GM18868 (cell line): ENCODE data around the gene ANKRD42.
"Not testable (repeated sequence)": the region's sequence is repeated elsewhere in the genome, so short reads cannot be mapped to it uniquely, and the experiment has no call there.

Experiments used
- ATAC-seq: cut with Tn5 transposase; IDR thresholded peaks from one replicate; pipeline ENCODE4 v1.9.1; 2021; ENCODE audit warnings: mild to moderate bottlenecking, moderate library complexity; ENCODE audit not compliant: unreplicated experiment

The ANKRD42 gene

DNA sequence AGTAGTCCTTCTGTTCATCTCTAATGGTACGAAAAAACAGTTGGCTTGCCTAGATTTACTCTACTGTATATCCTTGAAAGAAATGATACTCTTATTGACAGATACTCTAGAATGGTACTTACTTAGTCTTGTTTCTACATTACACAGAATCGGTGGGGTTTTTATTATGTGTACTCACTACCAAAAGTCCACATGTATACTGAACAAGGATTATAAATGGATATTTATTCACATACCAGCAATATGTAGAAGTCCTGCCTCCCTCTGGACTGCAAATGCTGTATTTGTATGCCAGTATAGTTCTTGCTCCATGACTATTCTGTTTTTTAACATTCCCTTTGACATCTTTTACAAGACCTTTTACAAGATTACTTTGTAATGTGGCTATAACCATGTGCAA is 22.6 kb upstream of the ANKRD42 start:
- no peak for ATAC-seq

DNA sequence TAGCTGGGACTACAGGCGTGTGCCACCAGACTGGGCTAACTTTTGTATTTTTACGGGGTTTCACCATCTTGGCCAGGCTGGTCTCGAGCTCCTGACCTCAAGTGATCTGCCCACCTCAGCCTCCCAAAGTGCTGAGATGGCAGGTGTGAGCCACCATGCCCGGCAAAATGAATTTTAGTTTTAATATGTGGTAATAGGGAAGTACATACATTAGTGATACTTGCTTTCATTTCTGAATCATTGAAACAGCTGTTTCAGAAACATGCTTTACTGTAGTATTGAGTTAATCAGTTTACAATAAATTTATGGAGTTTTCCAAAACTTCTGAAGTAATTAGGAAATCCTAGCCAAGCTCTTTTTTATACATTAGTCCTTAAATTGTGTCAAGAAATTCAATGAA is 21.0 kb upstream of the ANKRD42 start:
- no peak for ATAC-seq

DNA sequence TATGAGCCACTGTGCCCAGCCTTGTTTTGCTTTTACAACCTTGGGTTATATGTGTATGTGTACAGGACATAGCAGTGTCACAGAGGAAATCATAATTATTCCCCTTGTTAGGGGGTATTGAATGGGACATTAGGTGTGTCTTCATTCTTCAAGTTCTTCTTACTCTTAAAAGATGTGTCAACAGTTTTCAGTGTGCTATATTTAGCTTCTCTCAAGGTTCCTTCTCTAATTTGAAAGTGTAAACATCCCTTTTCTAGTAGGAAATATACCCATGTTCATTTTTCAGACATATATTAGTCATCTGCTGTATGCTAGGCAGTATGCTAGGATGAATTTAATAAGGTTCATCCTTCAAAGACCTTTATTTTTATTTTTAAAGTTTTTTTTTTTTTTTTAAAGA is 19.5 kb upstream of the ANKRD42 start:
- peak; percentile 67 for ATAC-seq

DNA sequence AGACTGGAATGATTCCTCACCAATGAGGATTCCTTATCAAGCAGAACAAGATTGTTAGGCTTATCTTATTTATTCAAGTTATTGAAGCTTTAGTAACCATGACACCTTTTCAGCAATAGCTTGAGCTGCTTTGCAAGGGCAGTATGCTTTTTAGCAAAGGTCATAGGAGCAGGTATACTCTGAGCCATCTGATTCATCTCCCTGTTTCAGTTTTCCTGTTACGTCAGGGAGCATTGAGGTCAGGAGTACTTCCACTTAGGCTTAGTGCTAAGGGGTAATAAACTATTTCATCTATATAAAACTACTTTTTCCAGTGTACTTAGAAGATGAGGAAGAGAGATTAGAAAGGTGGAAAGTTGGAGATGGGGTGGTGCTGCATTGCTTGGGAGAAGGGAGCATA is 17.7 kb upstream of the ANKRD42 start:
- ATAC-seq = no peak

DNA sequence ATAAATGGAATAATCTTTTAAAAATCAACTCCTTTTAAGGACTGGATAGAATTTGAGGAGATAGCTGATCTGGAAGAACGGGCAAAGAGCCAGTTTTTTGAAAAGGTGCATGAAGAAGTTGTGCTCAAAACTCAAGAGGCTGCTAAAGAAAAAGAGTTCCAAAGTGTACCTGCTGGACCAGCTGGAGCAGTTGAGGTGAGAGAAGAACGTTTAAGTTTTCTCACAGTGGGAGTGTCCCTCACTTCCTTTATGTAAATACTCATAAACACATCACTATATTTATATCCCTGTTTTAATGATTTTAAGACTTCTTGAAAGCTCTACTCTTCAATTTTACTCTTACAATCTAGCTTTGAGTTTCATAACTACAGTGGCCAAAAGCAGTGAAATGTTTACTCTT is 11.7 kb upstream of the ANKRD42 start:
- ATAC-seq = no peak

DNA sequence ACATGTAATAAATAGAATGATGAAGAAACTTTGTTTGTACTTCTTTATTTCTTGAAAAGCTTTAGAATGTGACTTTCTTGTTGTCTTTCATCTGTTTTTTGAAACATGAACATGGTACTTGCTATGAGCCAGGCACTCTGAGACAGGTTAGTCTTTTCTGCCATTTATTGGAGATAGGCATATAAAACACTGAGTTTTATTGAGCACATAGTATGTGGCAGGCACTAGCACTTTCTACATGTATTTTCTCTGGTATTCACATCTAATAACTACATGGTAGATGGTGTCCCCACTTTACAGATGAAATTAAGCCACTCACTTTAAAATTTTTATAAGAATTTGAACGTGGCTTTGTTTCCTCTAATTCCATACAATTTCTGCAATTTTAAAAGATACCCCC is 7.7 kb upstream of the ANKRD42 start:
- ATAC-seq = no peak

DNA sequence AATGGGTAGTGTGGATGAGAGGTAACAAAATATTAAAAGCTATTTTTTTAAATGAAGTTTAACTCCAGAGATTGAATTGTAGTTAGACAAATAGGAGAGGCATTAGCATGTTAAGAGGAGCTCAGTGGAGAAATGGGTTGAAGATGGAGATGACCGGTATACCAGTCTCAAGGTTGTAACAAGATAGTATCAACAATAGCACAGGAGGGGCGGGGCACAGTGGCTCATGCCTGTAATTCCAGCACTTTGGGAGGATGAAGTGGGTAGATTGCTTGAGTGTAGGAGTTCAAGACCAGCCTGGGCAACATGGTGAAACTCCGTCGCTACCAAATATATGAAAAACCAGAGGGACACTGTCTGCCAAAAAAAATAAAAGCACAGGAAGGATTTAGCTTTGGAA is 6.0 kb upstream of the ANKRD42 start:
- no peak for ATAC-seq

DNA sequence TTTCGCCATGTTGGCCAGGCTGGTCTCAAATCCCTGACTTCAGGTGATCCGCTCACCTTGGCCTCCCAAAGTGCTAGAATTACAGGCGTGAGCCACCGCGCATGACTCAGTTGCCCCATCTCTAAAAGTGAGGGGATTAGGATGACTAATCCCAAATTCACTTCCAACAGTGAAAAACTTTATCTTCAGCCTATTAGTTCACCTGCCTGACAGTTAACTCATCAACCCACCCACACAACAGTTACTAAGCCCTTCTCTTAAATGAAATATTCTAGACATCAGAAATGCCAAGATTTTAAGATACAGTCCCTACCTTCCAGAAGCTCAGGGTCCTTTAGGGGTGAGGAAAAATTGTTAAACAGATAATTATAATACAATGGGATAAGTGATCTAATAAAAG is 2.0 kb upstream of the ANKRD42 start:
- ATAC-seq = no peak

DNA sequence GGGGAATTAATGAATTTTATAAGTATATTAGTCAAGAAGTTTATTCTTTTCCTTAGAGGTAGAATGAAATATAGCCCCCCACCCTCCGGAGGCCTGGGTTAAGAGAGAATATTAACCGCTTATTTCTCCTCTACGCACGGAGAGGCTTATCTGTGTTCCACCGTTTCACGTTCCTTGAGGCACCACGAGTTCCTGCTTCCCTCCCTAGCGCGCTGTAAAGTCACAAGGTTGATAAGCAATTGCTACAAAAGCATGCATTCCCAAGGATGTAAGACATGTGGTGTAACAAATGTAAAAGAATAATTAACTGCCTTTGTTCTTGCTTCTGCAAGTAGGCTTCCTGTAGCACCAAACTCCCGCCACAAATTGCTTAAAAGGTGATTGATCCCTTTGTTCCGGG is 1.5 kb upstream of the ANKRD42 start:
- no peak for ATAC-seq

DNA sequence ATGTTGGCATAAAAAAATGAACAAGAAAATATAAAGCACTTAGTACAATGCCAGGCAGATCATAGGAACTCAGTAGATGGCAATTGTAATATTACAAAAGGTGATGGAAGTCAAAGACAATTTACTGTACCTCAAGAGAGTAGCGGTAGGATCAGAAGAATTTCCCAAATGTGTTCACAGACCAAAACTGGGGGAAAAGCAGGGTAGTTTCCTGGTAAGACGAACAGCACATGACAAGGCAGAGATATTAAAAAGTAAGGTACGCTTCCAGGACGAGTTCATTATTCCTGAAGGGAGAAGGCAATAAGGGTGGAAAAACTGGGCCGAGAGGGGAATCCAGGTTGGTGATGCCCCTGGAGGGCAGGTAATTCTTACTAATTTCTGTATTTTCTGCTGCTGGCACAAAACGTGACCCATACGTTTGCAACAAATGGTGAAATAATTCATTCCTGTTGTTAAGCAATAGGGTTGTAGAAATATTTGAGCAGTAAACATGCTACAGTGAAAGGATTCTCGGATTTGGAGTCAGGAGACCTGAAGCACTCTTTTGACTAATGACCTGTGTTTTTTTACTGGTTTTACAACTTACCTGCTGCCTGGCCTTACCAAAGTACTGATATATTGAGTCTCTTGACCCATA is 786 bp upstream of the ANKRD42 start:
- ATAC-seq = no peak

DNA sequence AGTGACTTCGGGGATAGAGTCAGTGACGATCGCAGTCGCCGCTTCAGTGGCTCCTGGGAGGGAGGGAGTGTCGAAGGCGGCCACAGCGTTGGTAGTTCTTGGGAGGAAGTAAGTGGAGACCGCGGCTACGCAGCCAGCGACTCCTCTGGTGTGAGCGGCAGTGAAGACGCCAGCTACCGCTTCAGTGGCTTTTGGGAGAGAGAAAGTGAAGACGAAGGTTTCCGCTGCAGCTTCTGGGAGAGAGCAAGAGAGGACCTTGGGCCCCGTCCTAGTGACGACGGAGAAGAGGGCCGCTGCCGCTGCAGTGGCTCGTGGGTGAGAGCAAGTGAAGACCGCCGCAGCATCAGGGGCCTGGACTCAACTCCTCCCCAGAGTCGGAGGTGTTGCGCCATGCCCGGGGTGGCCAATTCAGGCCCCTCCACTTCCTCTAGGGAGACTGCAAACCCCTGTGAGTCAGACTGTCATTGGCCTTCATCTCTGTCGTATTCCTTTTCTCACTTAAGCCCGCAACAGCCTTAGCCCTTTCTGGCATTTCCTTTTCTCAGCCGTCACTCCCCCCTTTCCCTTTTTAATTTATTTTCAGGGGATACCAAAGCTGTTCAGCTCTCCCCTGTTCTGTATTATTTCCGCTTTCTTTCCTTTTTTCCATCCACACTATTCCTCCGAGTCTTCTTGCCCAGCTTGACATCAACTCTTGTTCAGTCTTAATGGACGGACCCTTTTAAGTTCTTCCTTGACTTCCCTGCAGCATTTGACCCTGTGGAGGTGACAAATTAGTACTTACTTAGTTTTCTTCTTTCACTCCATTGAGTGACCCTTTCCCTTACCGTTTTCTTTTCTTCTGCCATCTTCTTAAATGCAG is 1.0 kb downstream of the ANKRD42 start:
- ATAC-seq = peak; percentile 51

DNA sequence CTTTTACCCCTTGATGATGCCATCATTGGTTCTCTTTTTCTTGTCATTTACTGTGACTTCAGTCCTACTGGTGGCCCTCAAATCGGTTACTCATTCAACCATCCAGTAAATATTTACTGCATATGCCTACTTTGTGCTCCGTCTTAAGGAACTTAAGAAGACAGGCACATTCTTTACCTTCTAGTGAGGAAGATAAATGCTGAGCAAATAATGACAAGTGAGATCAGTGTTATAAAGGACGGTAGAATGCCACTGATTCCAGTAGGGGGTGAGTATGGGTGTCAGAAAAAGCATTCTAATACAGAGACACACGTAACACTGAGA is 1.6 kb downstream of the ANKRD42 start:
- ATAC-seq = no peak

DNA sequence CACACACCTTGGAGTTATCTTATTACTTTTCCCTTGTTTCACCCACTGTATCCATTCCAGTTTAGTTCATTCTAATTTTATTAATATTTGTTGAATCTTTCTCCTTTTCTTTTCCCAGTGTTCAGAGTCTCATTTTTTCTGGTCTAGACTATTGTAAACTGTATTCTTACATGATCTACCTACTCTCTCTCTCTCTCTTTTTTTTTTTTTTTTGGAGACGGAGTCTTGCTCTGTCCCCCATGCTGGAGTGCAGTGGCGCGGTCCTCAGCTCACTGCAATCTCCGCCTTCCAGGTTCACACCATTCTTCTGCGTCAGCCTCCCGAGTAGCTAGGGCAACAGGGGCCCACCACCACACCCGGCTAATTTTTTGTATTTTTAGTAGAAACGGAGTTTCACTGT is 2.1 kb downstream of the ANKRD42 start:
- ATAC-seq = no peak

DNA sequence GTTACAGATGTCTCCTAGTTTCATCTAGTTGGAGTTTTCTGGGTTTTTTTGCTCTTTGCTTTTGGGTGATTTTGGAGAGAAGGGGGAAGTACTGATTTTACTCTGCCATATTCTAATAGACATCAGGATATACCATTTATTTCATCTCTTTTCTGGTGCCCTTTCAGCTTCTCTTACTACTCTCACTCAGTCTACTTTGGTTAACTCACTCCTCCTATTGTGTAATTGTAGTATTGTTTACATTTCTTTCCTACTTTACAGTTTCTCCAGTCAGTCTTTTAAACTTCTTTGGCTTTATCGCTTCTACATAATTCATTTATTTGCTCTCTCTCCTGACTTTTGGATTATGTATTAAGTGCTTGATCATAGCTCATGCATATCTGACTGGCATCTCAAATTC is 6.5 kb downstream of the ANKRD42 start:
- no peak for ATAC-seq

DNA sequence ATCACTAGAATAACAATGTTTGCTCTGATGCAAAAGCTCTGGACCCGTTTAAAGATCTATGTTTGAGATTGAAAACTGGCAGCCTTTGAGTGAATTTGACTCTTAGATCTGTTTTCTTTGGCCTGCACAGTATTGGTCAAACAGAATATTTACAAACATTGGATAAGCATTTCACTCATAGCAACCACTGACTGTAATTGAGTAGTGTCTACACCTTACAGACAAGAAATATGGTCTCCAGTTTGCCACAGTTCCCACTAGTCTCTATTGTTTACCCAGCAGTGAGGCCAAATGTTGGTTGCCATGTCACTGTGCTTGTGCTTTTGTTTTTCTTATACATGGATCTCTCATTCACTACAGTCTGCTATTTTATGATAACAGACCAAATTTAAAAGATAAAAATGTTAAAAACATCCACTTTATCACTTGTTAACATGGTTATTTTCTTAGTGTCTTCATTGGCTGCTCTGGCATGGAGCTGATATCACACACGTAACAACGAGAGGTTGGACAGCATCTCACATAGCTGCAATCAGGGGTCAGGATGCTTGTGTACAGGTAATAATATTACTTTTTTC is 12.2 kb downstream of the ANKRD42 start:
- ATAC-seq = no peak

DNA sequence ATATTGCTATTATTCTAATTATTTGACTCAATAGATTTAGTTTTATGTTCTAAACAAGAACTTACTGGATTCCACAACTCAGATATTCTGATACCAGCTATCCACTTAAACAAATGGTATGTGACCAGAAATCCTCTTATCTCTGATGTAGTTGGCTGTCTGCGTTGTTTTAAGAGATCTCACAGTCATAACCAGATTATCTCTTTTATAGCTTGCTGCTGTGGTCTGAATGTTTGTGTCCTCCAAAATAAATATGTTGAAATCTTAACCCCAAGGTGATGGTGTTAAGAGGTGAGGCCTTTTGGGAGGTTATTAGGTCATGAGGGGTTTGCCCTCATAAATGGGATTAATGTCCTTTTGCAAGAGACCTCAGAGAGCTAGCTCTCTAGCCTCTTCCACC is 12.7 kb downstream of the ANKRD42 start:
- no peak for ATAC-seq

DNA sequence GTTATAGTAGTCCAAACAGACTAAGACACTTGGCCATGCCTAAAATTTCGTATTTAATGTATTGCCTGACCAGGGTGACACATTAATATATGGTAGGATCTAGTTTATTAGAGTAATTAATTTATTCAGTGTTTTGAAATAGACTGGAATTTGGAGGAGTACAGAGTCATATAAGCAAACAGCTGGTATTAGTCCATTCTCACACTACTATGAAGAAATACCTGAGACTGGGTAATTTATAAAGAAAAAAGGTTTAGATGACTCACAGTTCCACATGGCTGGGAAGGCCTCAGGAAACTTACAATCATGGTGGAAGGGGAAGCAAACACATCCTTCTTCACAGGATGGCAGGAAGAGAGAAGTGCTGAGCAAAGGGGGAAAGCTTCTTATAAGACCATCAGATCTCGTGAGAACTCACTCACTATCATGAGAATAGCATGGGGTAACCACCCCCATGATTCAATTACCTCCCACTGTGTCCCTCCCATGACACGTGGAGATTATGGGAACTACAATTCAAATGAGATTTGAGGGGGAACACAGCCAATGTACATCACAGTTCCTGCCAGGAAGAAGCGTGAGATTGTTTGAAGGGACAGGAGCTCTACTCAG is 13.4 kb downstream of the ANKRD42 start:
- ATAC-seq = not testable (repeated sequence)

DNA sequence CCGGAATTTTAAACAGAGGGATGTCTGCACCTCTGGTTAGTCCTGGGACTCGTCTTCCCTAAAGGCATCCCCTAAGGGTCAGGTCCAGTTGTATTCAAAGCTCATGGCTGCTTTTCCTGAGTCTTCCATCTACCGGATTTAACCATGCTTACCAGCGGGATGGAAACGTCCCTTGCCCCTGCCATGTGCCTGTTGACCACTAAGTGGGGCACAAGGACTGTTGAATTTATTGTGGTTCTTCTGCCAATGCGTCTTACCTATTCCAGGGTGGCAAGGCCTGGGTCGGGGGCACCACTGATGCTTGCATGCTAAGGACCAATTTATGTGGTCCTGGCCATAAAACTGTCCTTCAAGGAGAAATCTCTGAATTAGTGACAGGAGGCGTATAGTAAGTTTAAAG is 25.6 kb downstream of the ANKRD42 start:
- no peak for ATAC-seq

DNA sequence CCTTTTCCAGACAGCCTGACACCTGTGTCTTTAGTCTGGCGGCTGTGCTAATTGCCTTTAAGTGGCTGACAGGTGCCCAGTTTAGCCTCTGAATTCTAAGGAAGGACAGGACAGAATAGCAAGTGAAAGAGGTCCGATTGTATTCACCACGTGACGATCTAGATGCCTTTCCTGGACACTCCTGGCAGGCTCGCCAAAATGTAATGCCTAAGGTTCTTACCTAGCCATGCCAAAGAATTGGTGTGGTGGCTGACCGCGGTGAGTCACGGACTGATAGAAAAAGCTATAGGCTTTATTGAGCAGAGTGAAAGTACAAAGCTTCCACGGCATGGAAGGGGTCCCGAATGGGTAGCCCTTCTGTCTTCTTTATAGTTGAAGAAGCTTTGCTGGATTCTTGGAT is 26.7 kb downstream of the ANKRD42 start:
- ATAC-seq = no peak

DNA sequence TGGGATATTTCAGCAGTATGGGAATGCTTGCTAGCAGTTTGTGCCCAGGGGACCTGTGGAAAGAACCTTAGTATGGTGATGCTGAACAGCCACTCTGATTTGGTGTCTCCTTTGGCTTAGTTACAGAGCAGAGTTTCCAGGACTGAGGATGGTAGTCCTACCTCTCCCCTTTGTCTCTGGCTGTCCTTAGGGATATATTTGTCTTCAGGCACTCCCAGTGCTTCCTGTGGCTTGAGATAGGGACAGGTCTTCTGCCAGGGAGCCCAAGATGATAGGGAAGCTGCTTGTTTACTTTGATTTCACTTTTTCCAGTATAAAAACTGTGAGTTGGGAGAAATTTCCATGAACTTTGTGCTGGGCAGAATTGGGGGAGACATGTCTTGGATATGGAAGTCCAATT is 28.2 kb downstream of the ANKRD42 start:
- no peak for ATAC-seq

DNA sequence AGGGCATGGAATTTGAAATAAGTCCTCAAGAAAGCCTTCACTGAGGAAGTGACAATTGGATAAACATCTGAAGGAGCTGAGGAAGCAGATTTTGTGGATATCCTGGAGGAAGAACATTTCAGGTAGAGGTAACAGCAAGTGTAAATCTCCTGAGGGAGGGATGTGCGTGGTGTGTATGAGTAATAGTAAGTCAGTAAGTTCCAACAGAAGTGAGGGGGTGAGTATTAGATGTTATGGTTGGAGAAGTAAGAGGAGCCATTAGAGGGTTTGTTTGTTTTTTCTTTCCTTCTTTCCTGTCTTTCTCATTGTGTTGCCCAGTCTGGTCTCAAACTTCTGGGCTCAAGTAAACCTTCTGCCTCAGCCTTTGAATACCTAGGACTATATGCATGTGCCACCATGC is 29.0 kb downstream of the ANKRD42 start:
- ATAC-seq = no peak

DNA sequence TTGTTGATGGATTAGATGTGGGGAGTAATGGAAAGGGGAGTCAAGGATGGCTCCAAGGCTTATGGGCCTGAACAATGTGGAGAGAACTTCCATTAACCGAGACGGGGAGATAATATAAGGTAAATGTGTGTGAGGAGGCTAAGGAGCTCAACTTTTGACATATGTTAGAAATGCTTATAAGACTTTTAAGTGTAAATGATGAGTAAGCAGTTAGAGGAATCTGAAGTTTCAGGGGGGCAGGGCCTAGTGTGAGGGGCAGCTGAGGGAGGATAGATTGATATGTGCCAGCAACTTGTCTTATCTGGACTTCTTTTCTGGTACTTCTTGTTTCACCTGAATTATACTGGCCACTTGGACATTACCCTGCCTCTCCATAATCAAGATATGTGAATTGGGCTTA is 29.9 kb downstream of the ANKRD42 start:
- no peak for ATAC-seq
